PC-9 (cell line): Measurements from ENCODE around the gene CARHSP1. TPM values are rescaled to one million over a fixed set of nuclear protein-coding genes. Genes with fewer than 3 reads are reported as not detected.

ENCODE experiments used
- BruUV-seq: library from RNA; stranded (reverse); fragments of 400-500 nt; replicated peaks from 2 replicates; lab custom pipeline; 2021; lab: Mats Ljungman, UMichigan
- CTCF ChIA-PET: fragments of 300-600 bp; sonication (Branson Sonifier 250); formaldehyde crosslinking; loops from one replicate; lab custom pipeline; 2022; ENCODE audit warnings: antibody characterized with exemption; lab: Charles Lee
- POLR2A ChIA-PET: fragments of 300-600 bp; sonication (Branson Sonifier 250); formaldehyde crosslinking; loops from one replicate; lab custom pipeline; 2022; ENCODE audit warnings: antibody characterized with exemption; ENCODE audit not compliant: unreplicated experiment; lab: Charles Lee
- DNase-seq, 2 experiments: peaks; one replicate each; pipeline versions ENCODE4 v3.0.0 to v3.0.0-alpha.2; 2015 to 2022; ENCODE audit warnings: mixed read lengths in 1 of 2
- H2AFZ ChIP-seq: fragments of 200-600 bp; sonication (generic); 2 replicates; pipeline ENCODE4 v1.8.1; 2017; ENCODE audit warnings: antibody characterized with exemption
- H3F3A ChIP-seq: fragments of 200-600 bp; sonication (generic); 2 replicates; pipeline ENCODE4 v1.8.1; 2017; ENCODE audit warnings: antibody characterized with exemption, mild to moderate bottlenecking, low read depth; ENCODE audit not compliant: insufficient read depth
- H3K27ac ChIP-seq: fragments of 200-600 bp; sonication (generic); 2 replicates; pipeline ENCODE4 v1.6.1; 2016; ENCODE audit warnings: mixed run types
- H3K27me3 ChIP-seq: fragments of 200-600 bp; sonication (generic); 2 replicates; pipeline ENCODE4 v1.6.1; 2016; ENCODE audit warnings: low read depth, mixed run types; ENCODE audit not compliant: insufficient read depth
- H3K36me3 ChIP-seq: fragments of 200-600 bp; sonication (generic); 2 replicates; pipeline ENCODE4 v1.6.1; 2016; ENCODE audit warnings: low read depth, mixed run types
- H3K4me1 ChIP-seq: fragments of 200-600 bp; sonication (generic); replicated peaks from 2 replicates; pipeline ENCODE4 v1.6.1; 2016; ENCODE audit warnings: mixed run types; ENCODE audit not compliant: insufficient read depth
- H3K4me2 ChIP-seq: fragments of 200-600 bp; sonication (generic); 2 replicates; pipeline ENCODE4 v1.6.1; 2017; ENCODE audit warnings: mixed run types
- H3K4me3 ChIP-seq: fragments of 200-600 bp; sonication (generic); 2 replicates; pipeline ENCODE4 v1.6.1; 2016; ENCODE audit warnings: mixed run types
- H3K79me2 ChIP-seq: fragments of 200-600 bp; sonication (generic); 2 replicates; pipeline ENCODE4 v1.6.1; 2017; ENCODE audit warnings: low read depth, mixed run types
- H3K9me2 ChIP-seq: fragments of 200-600 bp; sonication (generic); 2 replicates; pipeline ENCODE4 v1.8.1; 2017; ENCODE audit warnings: mild to moderate bottlenecking; ENCODE audit not compliant: insufficient read depth
- H3K9me3 ChIP-seq: fragments of 200-600 bp; sonication (generic); 2 replicates; pipeline ENCODE4 v1.8.1; 2016; ENCODE audit warnings: low read depth; ENCODE audit not compliant: insufficient read depth
- H4K20me1 ChIP-seq: fragments of 200-600 bp; sonication (generic); 2 replicates; pipeline ENCODE4 v1.8.1; 2017; ENCODE audit not compliant: insufficient read depth
- EZH2 ChIP-seq: fragments of 200-600 bp; sonication (generic); IDR thresholded peaks from 2 replicates; pipeline ENCODE4 v1.8.0; 2017; ENCODE audit warnings: antibody characterized with exemption, low read depth
- intact Hi-C: fragments of 100-400 bp; cut with micrococcal nuclease; formaldehyde crosslinking; loops from one replicate; pipeline ENCODE4 v1.10.0; 2022; ENCODE audit not compliant: unreplicated experiment
- total RNA-seq: library from RNA; stranded (reverse); gene quantifications from 2 replicates; pipeline ENCODE4 v1.2.3, GENCODE V29; 2021
- TF ChIP-seq, protein P1 (sequence below): fragments of 200-600 bp; sonication (generic); conservative IDR thresholded peaks from 2 replicates; pipeline ENCODE4 v1.6.1; 2017; ENCODE audit warnings: mixed run types, antibody characterized with exemption, mild to moderate bottlenecking, moderate library complexity

Gene CARHSP1
- total RNA-seq, 1 experiment from 2014 or later = 179 TPM

DNA sequence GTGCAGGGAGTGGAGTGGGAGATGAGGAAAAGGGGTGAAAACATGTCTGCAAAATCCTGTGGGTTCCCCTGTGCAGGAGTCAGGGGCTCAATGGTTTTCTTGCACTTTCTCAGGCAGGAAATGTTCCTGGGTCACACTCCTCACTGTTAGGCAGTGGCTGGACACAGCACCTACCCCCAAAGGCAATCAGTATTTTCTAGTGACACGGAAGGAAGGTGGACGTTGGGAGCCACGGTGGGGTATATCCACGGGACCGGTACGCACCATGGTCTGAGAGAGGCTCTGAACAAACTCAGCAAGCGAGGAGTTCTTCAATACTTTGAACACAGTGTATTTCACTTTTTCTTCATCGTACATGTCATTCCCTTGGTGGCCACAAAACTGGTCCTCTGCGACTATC is 34.2 kb upstream of the CARHSP1 start:
- Histone ChIP-seq H3K9me2 (no peaks in the 10 kb centered on the region), H4K20me1 (peaks cover 11% of the 10 kb centered on the region; the same call in 1 of the 2 replicates), H3K4me1 (no peaks in the 10 kb centered on the region), H3K4me2 (no peak overlapping the region), H3K27me3 (no peaks in the 10 kb centered on the region), H3K36me3 (peaks cover 55% of the 10 kb centered on the region), H2AFZ (no peak overlapping the region), H3F3A (peaks cover 32% of the 10 kb centered on the region; the same call in 1 of the 2 replicates), H3K4me3 (no peak overlapping the region), H3K79me2 (peaks cover 10% of the 10 kb centered on the region; the same call in 1 of the 2 replicates), H3K27ac (no peak overlapping the region), H3K9me3 (no peaks in the 10 kb centered on the region)
- ChIA-PET CTCF (no interaction called here), POLR2A (no interaction called here)
- intact Hi-C loops = no loop called here
- TF ChIP-seq EZH2 = no peak
- TF ChIP-seq, protein P1, sequence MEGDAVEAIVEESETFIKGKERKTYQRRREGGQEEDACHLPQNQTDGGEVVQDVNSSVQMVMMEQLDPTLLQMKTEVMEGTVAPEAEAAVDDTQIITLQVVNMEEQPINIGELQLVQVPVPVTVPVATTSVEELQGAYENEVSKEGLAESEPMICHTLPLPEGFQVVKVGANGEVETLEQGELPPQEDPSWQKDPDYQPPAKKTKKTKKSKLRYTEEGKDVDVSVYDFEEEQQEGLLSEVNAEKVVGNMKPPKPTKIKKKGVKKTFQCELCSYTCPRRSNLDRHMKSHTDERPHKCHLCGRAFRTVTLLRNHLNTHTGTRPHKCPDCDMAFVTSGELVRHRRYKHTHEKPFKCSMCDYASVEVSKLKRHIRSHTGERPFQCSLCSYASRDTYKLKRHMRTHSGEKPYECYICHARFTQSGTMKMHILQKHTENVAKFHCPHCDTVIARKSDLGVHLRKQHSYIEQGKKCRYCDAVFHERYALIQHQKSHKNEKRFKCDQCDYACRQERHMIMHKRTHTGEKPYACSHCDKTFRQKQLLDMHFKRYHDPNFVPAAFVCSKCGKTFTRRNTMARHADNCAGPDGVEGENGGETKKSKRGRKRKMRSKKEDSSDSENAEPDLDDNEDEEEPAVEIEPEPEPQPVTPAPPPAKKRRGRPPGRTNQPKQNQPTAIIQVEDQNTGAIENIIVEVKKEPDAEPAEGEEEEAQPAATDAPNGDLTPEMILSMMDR = no peak
- no peak for DNase-seq
- BruUV-seq = no TSS peak

DNA sequence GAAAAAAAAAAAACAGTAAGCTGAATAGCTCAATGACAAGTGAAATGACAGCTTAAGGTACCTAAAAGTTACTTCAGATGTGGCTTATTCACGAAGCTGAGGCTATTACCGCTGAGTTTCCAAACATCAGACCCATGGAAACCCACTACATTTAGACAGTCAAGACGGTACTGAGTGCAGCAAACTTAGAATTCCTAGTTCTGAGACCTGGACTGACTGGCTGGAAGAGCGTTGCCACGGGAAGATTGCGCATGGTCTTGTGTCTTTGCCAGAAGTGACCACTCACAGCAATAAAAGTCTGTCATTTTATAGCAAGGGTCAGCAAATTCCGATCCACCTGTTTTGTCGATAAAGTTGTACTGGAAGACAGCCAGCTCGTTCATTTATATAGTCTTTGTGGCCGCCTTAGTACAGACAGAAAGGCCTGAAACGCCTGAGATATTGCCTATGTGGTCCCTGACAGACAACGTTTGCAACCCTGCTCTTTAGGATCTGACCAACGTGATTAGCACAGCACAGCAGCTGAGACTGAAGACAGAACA is 32.6 kb upstream of the CARHSP1 start:
- Histone ChIP-seq H3K79me2 (no peaks in the 10 kb centered on the region), H3K4me1 (no peaks in the 10 kb centered on the region), H3K36me3 (peaks cover 48% of the 10 kb centered on the region), H2AFZ (no peak overlapping the region), H3K27ac (no peak overlapping the region), H3K4me2 (no peak overlapping the region), H3F3A (peaks cover 29% of the 10 kb centered on the region; the same call in 1 of the 2 replicates), H4K20me1 (peaks cover 11% of the 10 kb centered on the region; the same call in 1 of the 2 replicates), H3K27me3 (no peaks in the 10 kb centered on the region), H3K9me2 (no peaks in the 10 kb centered on the region), H3K4me3 (no peak overlapping the region), H3K9me3 (no peaks in the 10 kb centered on the region)
- no peak for TF ChIP-seq EZH2
- TF ChIP-seq, protein P1 = no peak
- no peak for DNase-seq
- intact Hi-C loops = no loop called here
- ChIA-PET POLR2A (no interaction called here), CTCF (interaction anchor here (0.7 kb wide), 1 partner anchor 127 kb away, joined by 3 read pairs; no protein-coding TSS in a partner anchor)
- no TSS peak for BruUV-seq

DNA sequence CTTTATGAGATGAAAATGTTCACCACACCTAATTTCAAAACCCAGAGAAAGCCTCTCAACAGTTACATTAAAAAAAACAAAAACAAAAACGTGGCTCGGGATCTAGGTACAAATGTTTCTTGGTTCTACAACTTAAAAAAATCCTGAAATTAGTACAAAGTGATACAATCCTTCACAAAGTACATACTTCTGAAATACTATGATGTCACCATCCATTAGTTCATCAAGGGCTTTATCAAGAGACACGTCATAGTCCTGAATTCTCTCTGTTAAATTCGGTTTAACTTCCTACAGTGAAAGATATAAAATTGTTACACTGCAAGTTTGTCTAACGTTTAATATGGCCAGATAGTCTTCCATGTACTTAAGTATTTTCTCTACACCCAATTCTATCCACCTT is 31.5 kb upstream of the CARHSP1 start:
- Histone ChIP-seq H4K20me1 (peaks cover 12% of the 10 kb centered on the region), H3K36me3 (peaks cover 46% of the 10 kb centered on the region), H3K9me3 (no peaks in the 10 kb centered on the region), H3K27ac (no peak overlapping the region), H3K79me2 (no peaks in the 10 kb centered on the region), H3F3A (peaks cover 23% of the 10 kb centered on the region; the same call in 1 of the 2 replicates), H3K27me3 (no peaks in the 10 kb centered on the region), H3K4me3 (no peak overlapping the region), H3K4me2 (no peak overlapping the region), H3K4me1 (no peaks in the 10 kb centered on the region), H3K9me2 (no peaks in the 10 kb centered on the region), H2AFZ (no peak overlapping the region)
- no TSS peak for BruUV-seq
- no peak for DNase-seq
- intact Hi-C loops = no loop called here
- POLR2A ChIA-PET = no interaction called here
- CTCF ChIA-PET = interaction anchor here (0.7 kb wide), 1 partner anchor 128 kb away, joined by 3 read pairs; no protein-coding TSS in a partner anchor
- TF ChIP-seq, protein P1 = no peak
- no peak for TF ChIP-seq EZH2
